Gastroesophageal sphincter (tissue), 4 donors: ENCODE results near the gene TMCO2. TPM values are rescaled to one million over a fixed set of nuclear protein-coding genes. Genes with fewer than 3 reads are reported as not detected.

Experiments
- ATAC-seq: fragments of 150-250 bp; one replicate; pipeline ENCODE4 v1.9.1; 2016; ENCODE audit warnings: mild to moderate bottlenecking, moderate library complexity
- H3K27ac ChIP-seq, 4 donors: fragments of 200-600 bp; sonication (generic) in 3 of 4; 1 replicate in 3 of 4; 2 replicates in 1 of 4; pipeline ENCODE4 v1.5.1; 2016 to 2019
- H3K27me3 ChIP-seq: fragments of 200-600 bp; sonication (generic); one replicate; pipeline ENCODE4 v1.5.1; 2019
- H3K36me3 ChIP-seq, 2 donors: fragments of 200-600 bp; sonication (generic); one replicate each; pipeline ENCODE4 v1.5.1; 2019; ENCODE audit warnings: control low read depth in 1 of 2
- H3K4me1 ChIP-seq, 3 donors: fragments of 200-600 bp; sonication (generic); 1 replicate in 2 of 3; 2 replicates in 1 of 3; pipeline ENCODE4 v1.5.1; 2016 to 2019; ENCODE audit warnings: control low read depth in 2 of 3
- H3K4me3 ChIP-seq, 2 donors: fragments of 200-600 bp; sonication (generic); one replicate each; pipeline ENCODE4 v1.5.1; 2019; ENCODE audit warnings: mild to moderate bottlenecking in 1 of 2, moderate library complexity in 1 of 2
- H3K9me3 ChIP-seq, 3 donors: fragments of 200-600 bp; sonication (generic); one replicate each; pipeline ENCODE4 v1.5.1; 2017 to 2019; ENCODE audit warnings: control low read depth in 2 of 3
- EP300 ChIP-seq: sonication (generic); formaldehyde crosslinking; IDR thresholded peaks from one replicate; pipeline ENCODE4 v1.6.1; 2017; ENCODE audit warnings: antibody characterized with exemption, mild to moderate bottlenecking
- POLR2A ChIP-seq, 2 donors: fragments of 450-650 bp; IDR thresholded peaks; one replicate each; pipeline ENCODE4 v1.6.1; 2017; ENCODE audit warnings: antibody characterized with exemption in 2 of 2, mild to moderate bottlenecking in 2 of 2, moderate library complexity in 1 of 2
- POLR2AphosphoS5 ChIP-seq: sonication (generic); formaldehyde crosslinking; IDR thresholded peaks from one replicate; pipeline ENCODE4 v1.6.1; 2017; ENCODE audit warnings: antibody characterized with exemption
- WGBS, 2 donors: methylation state at CpG; one replicate each; pipeline ENCODE4 v1.1.5; 2018; ENCODE audit warnings: low coverage in 1 of 2; 5-methylcytosine and 5-hydroxymethylcytosine counted together
- total RNA-seq, 4 donors: library from RNA; depleted of rRNA; stranded (reverse); fragments of >200 nt; gene quantifications; one replicate each; pipeline ENCODE4 v1.1.0, GENCODE V29; 2016
- TF ChIP-seq, protein P1 (sequence below), 4 experiments: fragments of 200-600 bp in 2 of 4; fragments of 450-650 bp in 2 of 4; sonication (generic) in 1 of 4; IDR thresholded peaks; one replicate each; pipeline ENCODE4 v1.5.1; 2017 to 2019; ENCODE audit warnings: antibody characterized with exemption in 4 of 4, mild to moderate bottlenecking in 2 of 4, moderate library complexity in 2 of 4

The TMCO2 gene
- total RNA-seq, 4 donors from 2014 or later: not detected

GRCh38 chr1:40265919-40266318, 18.2 kb downstream of the TMCO2 start:
- H3K27ac ChIP-seq: peak overlapping the region in 3 of 4 donors; percentile 45 to 81 (median 76)
- no peaks in the 10 kb centered on the region for H3K27me3 ChIP-seq
- no peak overlapping the region for H3K4me3 ChIP-seq
- TF ChIP-seq EP300 (no peak), POLR2AphosphoS5 (no peak), POLR2A (IDR thresholded peaks at IDR 0.05) (no peak)
- TF ChIP-seq, protein P1, sequence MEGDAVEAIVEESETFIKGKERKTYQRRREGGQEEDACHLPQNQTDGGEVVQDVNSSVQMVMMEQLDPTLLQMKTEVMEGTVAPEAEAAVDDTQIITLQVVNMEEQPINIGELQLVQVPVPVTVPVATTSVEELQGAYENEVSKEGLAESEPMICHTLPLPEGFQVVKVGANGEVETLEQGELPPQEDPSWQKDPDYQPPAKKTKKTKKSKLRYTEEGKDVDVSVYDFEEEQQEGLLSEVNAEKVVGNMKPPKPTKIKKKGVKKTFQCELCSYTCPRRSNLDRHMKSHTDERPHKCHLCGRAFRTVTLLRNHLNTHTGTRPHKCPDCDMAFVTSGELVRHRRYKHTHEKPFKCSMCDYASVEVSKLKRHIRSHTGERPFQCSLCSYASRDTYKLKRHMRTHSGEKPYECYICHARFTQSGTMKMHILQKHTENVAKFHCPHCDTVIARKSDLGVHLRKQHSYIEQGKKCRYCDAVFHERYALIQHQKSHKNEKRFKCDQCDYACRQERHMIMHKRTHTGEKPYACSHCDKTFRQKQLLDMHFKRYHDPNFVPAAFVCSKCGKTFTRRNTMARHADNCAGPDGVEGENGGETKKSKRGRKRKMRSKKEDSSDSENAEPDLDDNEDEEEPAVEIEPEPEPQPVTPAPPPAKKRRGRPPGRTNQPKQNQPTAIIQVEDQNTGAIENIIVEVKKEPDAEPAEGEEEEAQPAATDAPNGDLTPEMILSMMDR (IDR thresholded peaks at IDR 0.05): no peak
- H3K9me3 ChIP-seq: no peaks in the 10 kb centered on the region
- H3K36me3 ChIP-seq: peaks cover 0 to 66% of the 10 kb centered on the region in 2 donors
- no peak for ATAC-seq
- peaks cover 0 to 94% (median 10%) of the 10 kb centered on the region in 3 donors for H3K4me1 ChIP-seq

DNA sequence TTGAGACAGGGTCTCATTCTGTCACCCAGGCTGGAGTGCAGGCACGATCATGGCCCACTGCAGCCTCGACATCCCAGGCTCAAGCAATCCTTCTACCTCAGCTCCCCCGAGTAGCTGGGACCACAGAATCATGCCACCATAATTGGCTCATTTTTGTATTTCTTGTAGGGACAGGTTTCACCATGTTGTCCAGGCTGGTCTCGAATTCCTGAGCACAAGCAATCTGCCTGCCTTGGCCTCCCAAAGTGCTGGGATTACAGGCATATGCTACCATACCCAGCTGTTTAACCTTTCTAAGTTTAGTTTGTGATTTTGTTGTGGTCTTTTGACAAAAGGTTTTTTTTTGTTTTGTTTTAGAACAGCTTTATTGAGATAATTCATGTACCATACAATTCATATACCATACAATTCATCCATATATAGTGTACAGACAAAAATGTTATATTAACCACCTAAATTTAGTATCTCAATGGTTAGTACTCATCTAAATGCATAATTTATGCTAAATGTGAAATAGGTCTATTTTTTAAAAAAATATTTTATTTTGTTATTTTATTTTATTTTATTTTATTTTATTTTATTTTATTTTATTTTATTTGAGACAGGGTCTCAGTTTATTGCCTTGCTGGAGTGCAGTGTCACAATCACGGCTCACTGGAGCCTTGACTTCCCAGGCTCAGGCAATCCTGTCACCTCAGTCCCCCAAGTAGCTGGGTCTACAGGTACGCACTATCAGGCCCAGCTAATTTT, 19.2 kb downstream of the TMCO2 start:
- Histone ChIP-seq H3K4me1 (peaks cover 0 to 83% (median 10%) of the 10 kb centered on the region in 3 donors), H3K36me3 (peaks cover 3 to 66% of the 10 kb centered on the region in 2 donors), H3K27ac (peak overlapping the region; percentile 74 to 92 (median 78)), H3K4me3 (no peak overlapping the region), H3K27me3 (no peaks in the 10 kb centered on the region), H3K9me3 (no peaks in the 10 kb centered on the region)
- no peak for ATAC-seq
- TF ChIP-seq EP300 (no peak), POLR2A (IDR thresholded peaks at IDR 0.05) (no peak), POLR2AphosphoS5 (no peak)
- TF ChIP-seq, protein P1 (IDR thresholded peaks at IDR 0.05): no peak
- WGBS, 2 donors: 78 to 90% methylated on average over 2 to 4 of the region's 6 CpGs

- WGBS, 2 donors: 14 to 24% methylated on average over 2 of the region's 2 CpGs
Measured at GRCh38 chr1:40267767-40268187, 20.0 kb downstream of the TMCO2 start.

GRCh38 chr1:40268211-40268610, 20.5 kb downstream of the TMCO2 start:
- Histone ChIP-seq H3K27ac (peak overlapping the region; percentile 74 to 92 (median 78)), H3K4me3 (no peak overlapping the region), H3K27me3 (no peaks in the 10 kb centered on the region), H3K36me3 (peaks cover 6 to 67% of the 10 kb centered on the region in 2 donors), H3K4me1 (peaks cover 0 to 71% (median 10%) of the 10 kb centered on the region in 3 donors), H3K9me3 (no peaks in the 10 kb centered on the region)
- TF ChIP-seq POLR2A (IDR thresholded peaks at IDR 0.05): no peak
- TF ChIP-seq, protein P1 (IDR thresholded peaks at IDR 0.05): no peak
- no peak for TF ChIP-seq EP300
- no peak for TF ChIP-seq POLR2AphosphoS5
- no peak for ATAC-seq

More at GRCh38 chr1:40267767-40268187, 20.0 kb downstream of the TMCO2 start:
- Histone ChIP-seq H3K27me3 (no peaks in the 10 kb centered on the region), H3K36me3 (peaks cover 6 to 66% of the 10 kb centered on the region in 2 donors), H3K4me1 (peaks cover 0 to 75% (median 10%) of the 10 kb centered on the region in 3 donors), H3K4me3 (no peak overlapping the region), H3K27ac (peak overlapping the region; percentile 74 to 92 (median 78)), H3K9me3 (no peaks in the 10 kb centered on the region)
- ATAC-seq: peak; percentile 83
- TF ChIP-seq POLR2AphosphoS5: peak; percentile 78
- TF ChIP-seq POLR2A (IDR thresholded peaks at IDR 0.05): no peak
- TF ChIP-seq EP300: no peak

DNA sequence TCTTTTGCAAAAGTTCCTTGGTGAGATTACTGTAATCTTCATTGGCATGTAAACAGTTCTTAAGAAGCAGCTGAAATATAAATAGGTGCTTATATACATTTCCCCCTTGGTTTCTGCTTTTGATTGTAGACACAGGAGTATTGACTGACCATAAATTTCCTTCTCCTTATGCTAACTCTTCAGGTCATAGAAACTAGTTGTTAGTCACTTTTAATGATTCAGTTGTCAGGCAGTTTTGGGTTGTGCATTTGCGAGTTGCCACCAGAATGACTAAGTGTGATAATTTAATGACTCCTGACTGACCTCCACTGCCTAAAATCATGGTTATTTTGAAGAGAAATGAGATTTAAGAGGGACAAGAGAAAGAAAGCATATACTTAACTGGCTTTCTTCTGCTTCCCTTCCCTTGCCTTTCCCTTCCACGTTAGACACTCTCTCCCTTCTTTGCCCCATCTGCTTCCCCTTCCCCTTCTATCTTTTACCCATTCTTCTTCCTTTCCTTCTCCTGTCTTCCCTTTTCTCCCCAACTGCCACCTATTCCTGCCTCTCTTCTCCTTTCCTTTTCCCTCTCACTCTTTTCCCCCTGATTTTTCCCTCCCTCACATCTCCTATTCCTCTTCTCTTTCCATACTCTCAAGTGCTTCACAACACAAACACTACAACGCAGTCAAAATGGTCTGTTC, 22.6 kb downstream of the TMCO2 start:
- H3K36me3 ChIP-seq: peaks cover 9 to 79% of the 10 kb centered on the region in 2 donors
- peaks cover 0 to 51% (median 10%) of the 10 kb centered on the region in 3 donors for H3K4me1 ChIP-seq
- WGBS, 2 donors: 52 to 74% methylated on average over 2 to 3 of the region's 3 CpGs

More for the DNA sequence above, 22.6 kb downstream of the TMCO2 start:
- peak overlapping the region in 1 of 4 donors; percentile 4 for H3K27ac ChIP-seq
- H3K9me3 ChIP-seq: no peaks in the 10 kb centered on the region
- H3K27me3 ChIP-seq: no peaks in the 10 kb centered on the region
- TF ChIP-seq EP300: no peak
- no peak for TF ChIP-seq POLR2AphosphoS5
- no peak for TF ChIP-seq POLR2A (IDR thresholded peaks at IDR 0.05)
- no peak for ATAC-seq
- no peak overlapping the region for H3K4me3 ChIP-seq
